HG03108 (cell line): ENCODE measurements around the gene UGDH.
A peak's percentile ranks its signal among the peaks of the same experiment; 100 is the strongest.
"Not testable (repeated sequence)": the region's sequence is repeated elsewhere in the genome, so short reads cannot be mapped to it uniquely, and the experiment has no call there.

Source experiments
- ATAC-seq: cut with Tn5 transposase; IDR thresholded peaks from one replicate; pipeline ENCODE4 v1.9.1; 2021; ENCODE audit warnings: moderate library complexity; ENCODE audit not compliant: unreplicated experiment

The UGDH gene

DNA sequence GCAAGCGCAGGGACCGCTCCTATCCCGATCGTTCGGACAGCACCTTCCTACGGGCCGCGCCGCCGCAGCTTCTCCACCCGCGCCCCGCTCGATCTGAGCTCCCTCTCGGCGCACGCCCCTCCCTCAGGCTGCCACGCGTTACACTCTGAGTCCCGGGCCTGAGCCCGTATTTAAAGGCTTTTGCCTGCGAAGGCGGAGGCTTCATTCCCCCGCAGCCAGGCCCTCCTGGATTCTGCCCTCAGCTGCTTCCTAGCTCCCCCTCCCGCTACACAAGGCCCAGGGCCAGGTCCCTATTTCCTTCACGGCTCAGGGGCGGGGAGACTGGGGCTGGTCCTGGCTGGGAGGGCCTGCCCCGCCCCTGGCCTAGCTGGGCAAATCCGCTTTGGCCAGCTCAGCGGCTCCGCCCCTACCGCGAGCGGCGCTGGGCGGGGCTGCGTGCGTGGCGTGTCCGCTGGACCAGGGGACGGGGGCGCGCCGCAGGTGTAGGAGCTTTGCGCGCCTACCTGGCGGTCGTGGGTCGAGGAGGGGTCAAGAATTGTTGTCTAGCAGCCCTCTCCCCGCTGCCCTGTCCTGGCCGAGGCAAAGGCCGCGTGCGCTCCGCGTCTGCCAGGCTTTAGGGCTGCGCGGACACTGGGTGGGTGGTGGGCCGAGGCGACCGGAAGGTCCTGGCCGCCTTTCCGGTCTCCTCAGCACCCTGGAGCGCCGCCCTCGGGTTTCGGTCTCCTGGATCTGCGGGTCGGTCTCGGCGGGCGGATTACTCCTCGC lies at the start of gene UGDH:
Gene UGDH (minus strand): TSS at position 144 of the 765 bp plus-strand sequence. CDS start 5,927 bp downstream, outside the sequence.
- ATAC-seq, result peak; percentile 96

DNA sequence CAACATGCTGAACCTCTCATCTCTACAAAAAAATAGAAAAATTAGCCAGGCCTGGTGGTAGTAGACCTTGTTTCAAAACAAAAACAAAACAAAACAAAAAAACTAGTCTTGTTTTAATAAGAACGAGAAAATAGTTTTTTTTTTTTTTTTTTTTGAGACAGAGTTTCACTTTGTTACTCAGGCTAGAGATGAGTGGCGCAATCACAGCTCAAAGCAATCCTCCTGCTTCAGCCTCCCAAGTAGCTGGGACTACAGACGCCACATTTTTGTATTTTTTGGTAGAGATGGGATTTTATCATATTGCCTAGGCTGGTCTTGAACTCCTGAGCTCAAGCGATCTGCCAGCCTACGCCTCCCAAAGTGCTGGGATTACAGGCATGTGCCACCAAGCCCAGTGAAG lies 47.7 kb upstream of the UGDH start:
- no peak for ATAC-seq

DNA sequence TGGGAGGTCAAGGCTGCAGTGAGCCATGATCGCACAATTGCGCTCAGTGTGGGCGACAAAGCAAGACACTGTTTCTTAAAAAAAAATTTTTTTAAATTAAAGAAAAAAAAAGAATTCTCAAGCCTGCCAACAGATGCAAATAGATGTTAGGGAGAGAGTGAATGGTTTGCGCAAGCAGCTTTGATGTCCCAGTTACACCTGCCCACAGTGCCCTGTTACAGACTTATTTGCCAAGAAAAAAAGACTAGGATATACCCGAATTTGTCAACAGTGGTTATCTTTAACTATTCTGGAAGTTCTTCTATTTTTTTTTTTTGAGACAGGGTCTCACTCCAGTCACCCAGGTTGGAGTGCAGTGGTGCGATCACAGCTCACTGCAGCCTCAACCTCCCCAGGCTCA lies 44.3 kb upstream of the UGDH start:
- ATAC-seq, result no peak

DNA sequence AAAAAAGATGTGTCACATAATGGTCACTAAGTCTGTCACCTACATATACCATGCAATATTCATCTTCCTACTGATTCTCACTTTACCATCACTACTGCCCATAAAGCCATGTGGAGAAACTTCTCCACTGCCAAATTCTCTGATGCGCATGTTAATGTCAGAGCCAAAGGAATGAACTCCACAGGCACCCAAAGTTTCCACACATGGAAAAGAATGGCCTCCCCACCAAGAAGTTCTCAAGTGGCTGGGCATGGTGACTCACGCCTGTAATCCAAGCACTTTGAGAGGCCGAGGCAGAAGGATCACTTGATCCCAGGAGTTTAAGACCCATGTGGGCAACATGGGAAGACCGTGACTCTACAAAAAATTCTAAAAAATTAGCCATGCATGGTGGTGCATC lies 43.8 kb upstream of the UGDH start:
- ATAC-seq, result no peak

DNA sequence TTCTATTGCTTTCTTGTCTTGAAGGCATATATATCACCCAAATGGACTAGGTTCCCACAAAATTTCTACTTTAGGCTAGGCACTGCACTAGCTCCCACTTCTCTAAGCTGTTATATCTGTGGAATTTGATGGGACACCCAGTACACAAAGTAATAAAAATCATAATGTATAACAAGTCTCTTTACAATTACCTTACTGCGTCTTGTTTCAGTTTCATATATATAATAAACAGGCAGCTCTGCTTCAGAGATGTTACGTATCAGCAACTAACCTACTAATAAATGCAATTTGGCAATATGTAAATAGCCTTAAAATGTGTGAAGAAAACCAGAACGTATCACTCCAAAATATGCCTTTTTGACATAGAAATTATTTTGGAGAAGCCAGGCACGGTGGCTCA lies 42.0 kb upstream of the UGDH start:
- no peak for ATAC-seq

DNA sequence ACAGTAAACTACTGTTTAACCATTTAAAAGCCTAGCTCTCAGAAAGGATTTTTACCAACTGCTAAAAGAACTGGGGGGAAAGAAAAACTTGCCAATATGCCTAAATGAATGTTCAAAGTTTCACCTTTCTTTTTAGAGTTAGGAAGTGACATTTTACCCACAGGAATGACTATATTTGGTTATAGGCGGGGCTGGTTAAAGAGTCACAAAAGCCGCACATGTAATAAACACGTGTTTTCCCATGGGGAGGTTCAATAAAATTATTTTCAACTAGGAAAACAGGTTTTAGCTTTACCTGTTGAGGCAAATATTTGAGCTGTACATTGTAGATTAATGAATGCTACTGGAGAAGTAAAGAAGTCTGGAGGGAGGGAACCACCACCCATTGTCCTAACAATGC lies 41.6 kb upstream of the UGDH start:
- no peak for ATAC-seq

DNA sequence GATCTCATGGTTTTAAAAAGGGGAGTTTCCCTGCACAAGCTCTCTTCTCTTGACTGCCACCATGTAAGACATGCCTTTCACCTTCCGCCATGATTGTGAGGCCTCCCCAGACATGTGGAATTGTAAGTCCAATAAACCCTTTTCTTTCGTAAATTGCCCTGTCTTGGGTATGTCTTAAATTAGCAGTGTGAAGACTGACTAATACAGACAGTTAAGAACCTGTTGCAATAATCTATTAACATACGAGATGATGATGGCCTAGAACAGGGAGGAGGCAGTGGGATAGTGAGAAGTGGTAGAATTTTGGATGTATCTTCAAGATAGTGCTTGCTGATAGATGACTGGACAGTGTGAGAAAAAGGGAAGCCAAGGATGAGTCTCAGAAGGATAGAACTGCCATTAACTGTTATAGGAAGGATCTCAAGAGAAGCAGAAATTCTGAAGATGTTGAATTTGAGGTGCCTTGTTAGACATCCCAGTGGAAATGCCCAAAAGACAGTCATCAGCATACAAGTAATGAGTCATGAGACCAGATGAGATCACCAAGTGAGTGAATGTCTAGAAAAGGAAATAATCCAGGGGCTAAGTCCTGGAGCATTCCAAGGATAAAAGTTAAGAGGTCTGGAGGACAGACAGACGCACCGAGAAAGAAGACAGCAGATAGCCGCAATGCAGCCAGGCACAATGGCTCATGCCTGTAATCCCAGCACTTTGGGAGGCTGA lies 38.8 kb upstream of the UGDH start:
- no peak for ATAC-seq

DNA sequence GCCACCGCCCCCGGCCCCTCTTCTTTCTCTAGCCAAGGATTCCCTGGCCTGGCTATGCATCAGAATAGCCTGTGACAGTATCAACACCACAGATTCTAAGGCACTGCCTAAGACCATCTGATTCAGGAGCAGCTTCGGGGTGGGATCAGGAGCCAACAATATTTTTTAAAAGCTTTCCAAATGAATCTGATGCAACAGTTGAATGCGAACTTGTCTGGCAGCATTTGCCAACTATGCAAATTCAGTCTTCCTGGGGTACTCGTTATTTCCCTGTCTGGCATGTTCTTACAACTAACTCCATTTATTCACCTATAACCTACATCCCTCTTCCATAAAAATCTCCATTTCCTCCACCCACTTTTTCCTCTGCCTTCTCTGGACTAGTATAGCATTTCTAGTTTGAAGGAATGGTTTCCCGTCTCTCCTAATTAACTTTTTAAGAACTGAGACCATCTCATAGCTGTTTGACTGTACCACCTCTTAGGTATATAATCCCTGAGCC lies 36.2 kb upstream of the UGDH start:
- no peak for ATAC-seq

DNA sequence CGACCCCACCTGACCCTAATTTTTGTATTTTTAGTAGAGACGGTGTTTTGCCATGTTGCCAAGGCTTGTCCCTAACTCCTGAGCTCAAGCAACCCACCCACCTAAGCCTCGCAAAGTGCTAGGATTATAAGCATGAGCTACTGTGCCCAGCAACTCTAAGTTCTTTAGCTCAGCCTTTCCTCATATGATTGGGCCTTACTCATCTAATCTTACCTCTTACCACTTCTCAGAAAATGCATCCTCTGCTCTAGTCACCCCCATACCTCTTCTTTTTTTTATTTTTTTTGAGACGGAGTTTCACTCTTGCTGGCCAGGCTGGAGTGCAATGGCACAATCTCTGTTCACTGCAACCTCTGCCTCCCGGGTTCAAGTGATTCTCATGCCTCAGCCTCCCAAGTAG lies 35.6 kb upstream of the UGDH start:
- ATAC-seq, result no peak

DNA sequence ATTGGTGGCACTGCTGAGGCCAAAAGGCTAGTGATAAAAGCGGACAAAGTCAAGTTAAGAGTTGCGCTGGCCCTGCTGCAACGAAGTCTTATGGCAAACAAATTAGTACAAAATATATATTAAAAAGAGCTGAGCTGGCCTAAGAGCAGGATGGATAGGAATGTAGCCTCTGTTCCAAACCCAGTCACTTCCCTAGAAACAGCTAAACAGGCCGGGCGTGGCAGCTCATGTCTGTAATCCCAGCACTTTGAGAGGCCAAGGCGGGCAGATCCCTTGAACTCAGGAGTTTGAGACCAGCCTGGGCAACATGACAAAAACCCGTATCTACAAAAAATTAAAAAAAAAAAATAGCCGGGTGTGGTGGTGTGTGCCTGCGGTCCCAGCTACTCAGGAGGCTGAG lies 32.4 kb upstream of the UGDH start:
- ATAC-seq, result no peak

DNA sequence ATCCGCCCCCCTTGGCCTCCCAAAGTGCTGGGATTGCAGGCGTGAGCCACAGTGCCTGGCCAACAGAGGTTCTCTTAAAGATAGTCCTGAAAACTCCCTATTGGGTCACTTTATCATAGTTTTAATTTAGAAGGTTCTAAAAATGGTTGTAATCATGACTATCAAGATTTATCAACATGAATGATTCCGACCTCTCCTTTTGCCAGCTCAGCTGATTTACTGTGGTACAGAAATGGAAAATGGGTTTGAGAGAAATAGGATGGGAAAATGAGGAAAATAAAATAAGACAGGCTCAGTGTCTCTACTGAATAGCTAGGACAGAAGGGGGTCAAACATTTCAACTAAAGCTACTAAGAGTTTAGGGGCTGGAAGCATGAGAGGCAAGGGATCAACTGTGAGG lies 28.2 kb upstream of the UGDH start:
- ATAC-seq, result no peak

DNA sequence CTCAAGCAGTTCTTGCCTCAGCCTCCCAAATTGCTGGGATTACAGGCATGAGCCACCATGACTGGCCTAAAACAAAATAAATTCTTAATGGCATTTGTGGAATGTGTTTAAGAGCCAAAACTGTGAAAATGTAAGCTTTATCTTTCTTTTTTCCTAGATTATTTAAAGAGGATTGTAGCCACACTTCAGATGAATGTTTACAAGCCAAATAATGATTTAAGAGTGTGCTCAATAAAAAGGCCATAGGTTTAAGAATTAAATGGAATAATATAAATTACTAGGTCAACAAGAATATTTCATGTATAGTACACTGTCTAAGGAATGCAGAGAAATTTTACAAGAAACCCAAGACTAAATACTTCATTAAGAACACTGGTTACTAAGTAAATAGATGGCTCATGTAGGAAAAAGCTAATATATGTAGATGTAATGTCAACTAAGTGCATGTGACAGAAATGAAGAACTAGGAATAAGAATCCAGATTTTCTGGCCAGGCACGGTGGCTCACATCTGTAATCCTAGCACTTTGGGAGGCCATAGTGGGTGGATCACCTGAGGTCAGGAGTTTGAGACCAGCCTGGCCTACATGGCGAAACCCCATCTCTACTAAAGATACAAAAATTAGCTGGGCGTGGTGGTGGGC lies 21.3 kb upstream of the UGDH start:
- ATAC-seq, result no peak

DNA sequence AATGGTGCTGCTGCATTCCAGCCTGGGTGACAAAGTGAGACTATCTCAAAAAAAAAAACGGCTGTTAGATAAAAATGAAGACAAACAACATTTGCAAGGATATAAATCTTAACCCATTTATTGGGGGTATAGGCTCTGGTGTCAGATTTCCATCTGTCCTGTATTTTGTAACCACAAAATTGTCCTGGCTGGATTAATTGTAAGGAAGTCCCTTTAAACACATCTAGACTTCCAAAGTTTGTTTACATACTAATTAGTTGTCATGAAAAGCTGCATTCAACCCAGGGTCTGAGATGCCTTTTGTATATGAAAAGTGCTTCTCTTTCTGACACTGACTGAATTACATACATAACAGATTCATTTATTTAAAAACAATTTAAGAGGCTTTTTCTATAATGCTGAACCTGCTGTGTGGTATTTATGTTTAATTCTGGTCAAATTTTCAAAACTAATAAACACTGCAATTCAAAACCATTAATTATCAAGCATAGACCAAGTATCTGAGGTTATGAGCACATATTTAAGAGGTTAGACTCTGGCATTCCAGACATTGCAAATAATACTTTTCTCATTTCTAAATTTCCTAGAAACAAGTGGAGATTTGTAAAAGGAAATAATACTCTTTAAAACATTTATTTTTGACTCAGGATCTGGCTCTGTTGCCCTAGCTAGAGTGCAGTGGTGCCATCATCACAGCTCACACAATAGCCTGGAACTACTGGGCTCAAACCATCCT lies 17.5 kb upstream of the UGDH start:
- no peak for ATAC-seq

DNA sequence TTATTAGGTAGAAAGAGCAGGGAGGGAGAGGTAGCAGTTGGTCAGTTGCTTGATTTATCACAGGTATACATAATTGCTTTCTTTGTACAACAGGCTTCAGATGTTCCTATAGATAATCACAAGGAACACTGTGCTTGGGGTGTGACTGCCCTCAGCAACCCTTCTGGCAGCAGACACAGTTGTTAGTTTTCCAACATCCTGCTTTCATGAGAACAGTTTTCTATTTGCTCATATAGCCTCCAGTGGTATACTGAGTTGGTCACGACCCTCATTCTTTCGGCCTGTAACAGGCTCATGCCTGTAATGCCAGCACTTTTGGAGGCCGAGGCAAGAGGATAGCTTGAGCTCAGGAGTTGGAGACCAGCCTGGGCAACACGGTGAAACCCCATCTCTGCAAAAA lies 16.8 kb upstream of the UGDH start:
- ATAC-seq, result not testable (repeated sequence)

DNA sequence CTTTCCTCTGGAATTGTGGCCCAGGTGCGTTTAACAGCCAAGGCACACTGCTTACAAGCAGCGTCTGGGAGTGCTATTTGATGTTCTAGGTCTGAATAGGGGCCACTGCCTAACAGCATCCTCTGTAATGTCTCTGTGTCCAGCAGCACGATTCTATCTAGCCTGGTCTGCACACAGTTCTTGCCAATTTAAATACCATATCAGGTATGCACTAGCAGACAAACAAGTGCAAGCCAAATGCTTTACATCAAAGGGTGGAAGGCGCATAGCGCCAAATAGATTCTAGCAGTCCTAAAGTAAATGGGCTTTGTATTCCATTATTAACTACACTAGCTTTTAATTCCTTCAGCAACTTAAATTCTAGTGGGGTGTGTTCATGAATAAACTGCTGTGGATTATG lies 15.8 kb upstream of the UGDH start:
- no peak for ATAC-seq

DNA sequence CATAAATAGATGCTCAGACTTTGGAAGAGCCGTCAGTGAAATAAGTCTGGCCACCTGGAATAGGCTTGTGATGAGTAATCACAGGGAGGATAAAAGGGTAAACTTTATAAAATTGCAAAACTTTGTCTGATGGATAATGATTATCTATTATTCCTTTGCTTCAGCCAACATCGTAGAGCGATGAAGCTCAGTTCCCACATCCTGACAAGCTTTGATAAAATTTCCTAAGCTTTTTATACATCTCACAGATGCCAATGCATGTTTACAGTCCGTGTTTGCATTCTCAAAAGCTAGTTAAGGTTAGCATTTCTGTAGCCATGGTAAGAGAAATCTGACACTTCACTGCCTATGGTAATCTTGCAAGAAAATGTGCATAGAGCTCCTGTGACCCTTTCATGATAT lies 15.4 kb upstream of the UGDH start:
- ATAC-seq, result no peak

DNA sequence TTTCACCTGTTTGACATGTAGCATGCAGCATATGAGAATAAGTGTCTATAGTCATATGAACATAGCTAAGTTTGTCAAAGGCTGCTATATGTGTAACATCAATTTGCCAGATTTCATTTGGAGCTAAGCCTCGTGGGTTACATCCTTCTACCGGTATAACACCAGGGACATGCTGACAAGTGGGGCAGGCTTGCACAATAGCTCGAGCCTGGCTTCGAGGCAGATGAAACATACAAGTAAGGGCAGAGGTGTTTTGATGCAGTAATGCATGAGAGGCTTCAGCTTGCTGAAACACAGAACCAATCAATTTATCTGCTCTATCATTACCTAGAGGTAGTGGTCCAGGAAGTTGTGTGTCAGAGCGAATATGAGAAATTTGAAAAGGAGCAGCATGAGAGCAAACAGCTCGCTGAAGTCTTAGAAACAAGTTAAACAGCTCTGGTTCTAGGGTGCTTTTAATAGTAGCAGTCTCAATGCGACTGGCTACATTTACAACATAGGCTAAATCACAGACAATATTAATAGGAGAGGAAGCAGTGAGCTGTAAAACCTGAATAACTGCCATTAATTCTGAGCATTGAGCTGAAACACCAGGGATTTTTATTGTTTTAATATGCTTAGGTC lies 14.9 kb upstream of the UGDH start:
- no peak for ATAC-seq

DNA sequence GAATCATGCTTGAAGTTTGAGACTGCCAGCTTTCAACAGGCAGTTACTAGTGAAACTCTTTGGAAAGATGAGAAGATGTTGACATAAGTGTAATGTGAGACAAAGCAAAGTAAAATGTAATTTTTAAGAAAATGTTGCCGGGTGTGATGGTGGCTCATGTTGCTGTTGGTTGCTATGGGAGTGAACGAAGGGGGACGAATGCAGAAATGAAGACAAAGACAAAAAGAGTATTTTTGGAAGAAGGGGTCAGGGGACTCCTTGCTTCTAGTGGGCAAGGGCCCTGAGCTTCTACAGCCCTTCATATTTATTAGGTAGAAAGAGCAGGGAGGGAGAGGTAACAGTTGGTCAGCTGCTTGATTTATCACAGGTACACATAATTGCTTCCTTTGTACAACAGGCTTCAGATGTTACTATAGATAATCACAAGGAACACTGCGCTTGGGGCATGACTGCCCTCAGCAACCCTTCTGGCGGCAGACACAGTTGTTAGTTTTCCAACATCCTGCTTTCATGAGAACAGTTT lies 11.9 kb upstream of the UGDH start:
- no peak for ATAC-seq

DNA sequence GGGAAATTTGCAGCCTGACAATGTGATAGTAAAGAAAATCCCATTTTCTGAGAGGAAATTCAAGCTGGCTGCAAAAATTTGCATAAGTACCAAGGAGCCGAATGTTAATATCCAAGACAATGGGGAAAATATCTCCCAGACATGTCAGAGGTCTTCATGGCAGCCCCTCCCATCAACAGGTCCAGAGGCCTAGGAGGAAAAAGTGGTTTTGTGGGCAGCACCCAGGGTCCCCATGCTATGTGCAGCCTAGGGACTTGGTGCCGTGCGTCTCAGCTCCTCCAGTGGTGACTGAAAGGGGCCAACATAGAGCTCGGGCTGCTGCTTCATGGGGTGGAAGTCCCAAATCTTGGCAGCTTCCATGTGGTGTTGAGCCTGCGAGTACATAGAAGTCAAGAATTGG lies 6.3 kb upstream of the UGDH start:
- ATAC-seq, result no peak

DNA sequence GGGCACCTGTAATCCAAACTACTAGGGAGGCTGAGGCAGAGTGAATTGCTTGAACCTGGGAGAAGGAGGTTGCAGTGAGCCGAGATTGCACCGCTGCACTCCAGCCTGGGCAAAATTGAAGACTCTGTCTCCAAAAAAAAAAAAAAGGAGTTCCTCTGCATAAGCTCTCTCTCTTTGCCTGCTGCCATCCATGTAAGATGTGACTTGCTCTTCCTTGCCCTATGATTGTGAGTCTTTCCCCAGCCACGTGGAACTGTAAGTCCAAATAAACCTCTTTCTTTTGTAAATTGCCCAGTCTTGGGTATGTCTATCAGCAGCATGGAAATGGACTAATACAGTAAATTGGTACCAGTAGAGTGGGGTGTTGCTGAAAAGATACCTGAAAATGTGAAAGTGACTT lies 5.0 kb upstream of the UGDH start:
- ATAC-seq, result not testable (repeated sequence)

DNA sequence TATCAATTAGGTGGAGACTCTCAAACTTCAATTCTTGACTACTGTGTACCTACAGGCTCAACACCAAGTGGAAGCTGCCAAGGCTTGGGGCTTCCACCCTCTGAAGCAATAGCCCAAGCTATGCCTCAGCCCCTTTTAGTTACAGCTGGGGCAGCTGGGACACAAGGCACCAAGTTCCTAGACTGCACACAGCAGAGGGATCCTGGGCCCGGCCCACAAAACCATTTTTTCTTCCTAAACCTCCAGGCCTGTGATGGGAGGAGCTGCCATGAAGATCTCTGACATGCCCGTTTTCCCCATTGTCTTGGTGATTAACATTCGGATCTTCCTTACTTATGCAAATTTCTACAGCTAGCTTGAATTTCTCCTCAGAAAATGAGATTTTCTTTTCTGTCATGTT lies 3.4 kb upstream of the UGDH start:
- ATAC-seq, result no peak
